Stimulated activated CD4-positive, alpha-beta T cell treated with anti-CD3 and anti-CD28 coated beads, Interleukin-12 subunit alpha, Interleukin-12 subunit beta, amount 100 ng/mL, for 4 hours (primary cell): ENCODE results near the gene MMAB.

Experiments
- DNase-seq: peaks from one replicate; pipeline ENCODE4 v3.0.0-alpha.2; 2020

Gene MMAB

DNA sequence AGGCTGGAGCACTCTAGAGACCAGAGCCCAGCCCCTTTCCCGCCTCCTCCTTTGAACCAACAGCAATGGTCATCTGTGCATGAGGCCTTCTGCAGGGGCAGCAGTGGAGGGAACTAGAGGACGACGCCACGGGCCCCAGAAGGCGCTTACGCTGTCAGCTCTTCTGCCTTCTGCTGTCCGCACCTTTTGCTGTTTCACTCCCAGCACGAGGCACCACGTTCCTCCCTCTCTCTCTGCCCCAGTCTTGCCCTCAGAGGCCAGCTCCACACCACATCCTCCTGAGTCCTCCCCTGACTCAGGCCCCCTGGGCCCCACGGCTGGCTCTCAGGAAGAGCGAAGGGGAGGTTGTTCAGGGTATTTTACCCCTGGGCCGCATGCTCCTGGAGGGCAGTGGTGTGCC is 15.5 kb downstream of the MMAB start:
- no peak for DNase-seq

- DNase-seq = no peak
Measured at GRCh38 chr12:109557200-109557599, 16.1 kb downstream of the MMAB start.

DNA sequence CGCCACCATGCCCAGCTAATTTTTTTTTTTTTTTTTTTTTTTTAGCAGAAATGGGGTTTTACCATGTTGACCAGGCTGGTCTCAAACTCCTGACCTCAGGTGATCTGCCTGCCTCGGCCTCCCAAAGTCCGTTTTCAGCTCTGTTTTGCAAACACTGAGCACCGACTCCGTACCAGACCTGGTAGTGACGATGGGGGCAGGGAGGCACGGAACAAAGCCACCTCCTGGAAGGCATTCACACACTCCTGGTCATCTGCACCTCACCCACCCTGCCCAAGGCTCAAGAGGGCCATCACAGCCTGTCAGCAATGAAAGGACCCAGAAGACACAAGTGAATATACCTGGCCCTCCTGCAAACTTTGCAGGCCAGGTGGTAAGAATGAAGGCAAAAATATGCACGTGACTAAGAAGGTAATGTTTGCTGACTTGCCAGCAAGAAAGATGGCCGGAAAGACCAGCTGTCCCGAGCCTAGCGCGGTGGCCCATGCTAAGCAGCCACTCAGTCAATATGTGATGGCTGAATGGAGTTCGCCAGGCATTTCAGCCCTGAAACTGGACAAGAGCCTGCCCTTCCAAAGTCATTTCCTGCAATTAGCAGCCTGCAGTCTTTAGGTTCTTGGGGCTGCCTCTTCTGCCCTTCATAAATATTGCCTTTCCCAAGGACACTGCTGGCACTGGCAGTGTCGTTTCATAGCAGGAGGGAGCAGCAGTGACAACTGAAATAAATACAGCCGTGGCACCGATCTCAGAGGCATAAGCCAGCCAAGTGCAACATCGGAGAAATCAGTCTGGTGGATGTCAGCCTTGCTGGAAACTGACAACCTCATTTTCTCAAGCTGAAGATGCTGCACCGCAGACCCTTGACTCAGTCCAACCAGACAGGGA is 17.6 kb downstream of the MMAB start:
- no peak for DNase-seq

DNA sequence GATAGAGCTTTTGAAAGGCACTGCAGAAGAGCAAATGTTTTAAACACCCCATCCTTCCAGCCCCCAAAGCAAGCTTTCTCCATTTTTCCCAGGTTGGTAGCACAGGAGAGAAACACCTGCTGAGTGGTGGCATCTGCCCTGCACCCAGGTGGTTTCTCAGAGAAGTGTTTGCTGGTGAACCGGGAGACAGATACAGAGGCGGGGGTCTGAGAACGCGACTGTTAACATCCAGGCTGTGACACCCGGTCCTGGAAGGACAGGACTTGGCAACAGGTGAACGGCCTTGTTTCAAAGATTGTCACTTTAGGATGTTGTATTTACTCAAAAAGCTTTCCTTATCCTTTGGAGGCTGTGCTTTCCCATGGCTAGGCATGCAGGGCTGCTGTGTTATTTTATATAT is 18.5 kb downstream of the MMAB start:
- DNase-seq = no peak

DNA sequence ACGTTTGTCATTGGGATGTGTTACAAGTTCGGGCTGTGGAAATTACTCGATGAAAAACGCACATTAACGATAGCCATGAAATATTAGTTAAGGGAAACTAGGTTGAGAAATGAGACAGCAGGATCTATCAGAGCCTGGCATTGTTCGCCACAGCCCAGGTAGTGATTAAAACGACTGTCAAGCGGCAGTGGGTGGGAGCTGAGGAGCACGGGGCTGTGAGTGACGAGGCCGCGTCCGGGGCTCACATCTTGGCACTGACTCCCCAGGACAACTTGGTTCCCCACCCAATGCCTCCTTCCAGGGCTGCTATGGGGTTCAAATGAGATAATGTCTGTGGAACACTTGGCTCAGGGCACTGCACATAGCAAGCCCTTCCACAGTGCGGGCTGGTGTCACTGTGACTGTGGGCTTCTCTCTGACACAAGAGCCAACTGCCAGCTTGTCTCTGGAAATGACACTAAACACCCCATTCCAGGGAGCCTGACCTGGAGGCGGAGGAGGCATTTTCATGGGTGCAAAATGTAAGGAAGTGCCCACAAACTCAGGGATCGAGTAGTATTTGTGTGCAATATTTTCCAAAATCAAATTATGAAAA is 19.3 kb downstream of the MMAB start:
- no peak for DNase-seq

- no peak for DNase-seq
Measured at GRCh38 chr12:109553483-109553882, 19.8 kb downstream of the MMAB start.

DNA sequence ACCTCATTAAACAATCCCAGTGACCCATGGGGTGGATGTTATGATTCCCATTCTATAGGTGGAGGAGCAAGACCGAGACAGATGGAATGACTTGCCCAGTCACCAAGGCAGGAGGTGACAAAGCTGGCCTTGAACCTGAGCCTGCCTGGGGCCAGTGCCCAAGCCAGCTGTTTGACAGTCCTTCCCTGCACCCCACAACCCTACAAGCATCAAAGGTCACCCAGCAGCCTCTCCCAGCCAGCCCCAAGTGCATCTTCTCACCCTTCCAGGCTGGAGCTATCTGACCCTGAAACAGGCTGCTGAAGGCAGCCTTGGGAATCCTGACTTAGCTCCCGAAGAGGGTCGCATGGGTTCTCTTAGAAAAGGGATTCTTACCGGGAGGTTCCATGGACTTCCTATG is 20.3 kb downstream of the MMAB start:
- DNase-seq = no peak

GRCh38 chr12:109551108-109551507 is 22.2 kb downstream of the MMAB start:
- DNase-seq = no peak

- no peak for DNase-seq
Measured at GRCh38 chr12:109550281-109550680, 23.0 kb downstream of the MMAB start.

- DNase-seq = no peak
Measured at GRCh38 chr12:109549613-109550270, 23.6 kb downstream of the MMAB start.

DNA sequence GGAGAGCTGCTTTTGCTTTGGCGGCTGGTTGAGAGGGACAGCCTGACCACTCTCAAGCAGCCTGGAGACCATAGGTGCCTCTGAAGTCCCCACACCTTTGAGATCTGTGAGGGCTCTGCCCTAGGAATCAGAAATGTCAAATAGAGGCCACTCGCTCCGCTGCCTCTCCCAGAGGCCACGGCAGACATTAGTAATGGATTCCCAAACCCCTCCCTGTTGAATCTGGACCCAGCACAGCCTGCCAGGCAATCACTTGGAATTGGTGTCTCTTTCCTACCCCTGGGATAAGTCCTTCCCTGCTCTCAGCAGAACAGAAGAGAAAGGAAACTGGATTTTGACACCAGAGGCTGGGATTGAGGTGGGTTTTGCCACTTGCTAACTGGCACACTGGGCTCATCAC is 25.0 kb downstream of the MMAB start:
- no peak for DNase-seq

DNA sequence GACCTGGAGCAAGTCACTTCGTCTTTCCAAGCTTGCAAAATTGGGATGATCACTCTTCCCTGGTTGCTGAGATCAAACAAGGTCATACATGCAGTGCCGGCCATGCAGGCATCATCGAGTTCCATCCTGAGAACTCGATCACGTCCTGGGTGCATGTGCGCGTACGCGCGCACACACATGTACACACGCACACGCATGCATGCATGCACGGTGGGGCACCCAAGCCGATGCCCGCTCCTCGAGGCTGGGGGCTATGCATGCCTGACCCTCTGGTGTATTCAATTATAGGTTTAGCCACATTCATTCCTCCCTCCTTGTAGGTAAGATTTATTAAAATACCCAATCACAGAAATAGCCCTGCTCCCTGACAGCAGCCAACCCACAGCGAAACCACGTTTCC is 26.0 kb downstream of the MMAB start:
- DNase-seq = no peak

DNA sequence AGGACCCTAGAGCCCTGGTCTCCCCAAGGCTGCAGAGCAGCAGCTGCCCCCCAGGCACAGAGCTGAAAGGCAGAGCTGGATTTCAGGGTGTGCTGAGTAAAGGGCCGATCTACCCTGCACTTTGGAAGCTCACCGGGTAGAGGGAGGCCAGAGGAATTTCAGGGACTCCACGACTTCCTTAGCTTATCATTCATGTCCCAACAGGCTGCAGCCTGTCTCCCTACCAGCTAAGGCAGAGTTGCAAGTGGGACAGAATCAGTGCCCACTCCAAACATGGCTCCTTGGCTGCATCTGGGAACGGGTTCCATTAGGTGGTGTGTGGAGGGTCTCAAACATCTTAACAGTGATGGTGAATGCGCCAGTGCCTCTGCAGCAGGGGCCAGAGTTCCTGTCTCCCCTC is 27.5 kb downstream of the MMAB start:
- no peak for DNase-seq

- no peak for DNase-seq
Measured at GRCh38 chr12:109544955-109545531, 28.3 kb downstream of the MMAB start.

- no peak for DNase-seq
Measured at GRCh38 chr12:109542876-109543275, 30.4 kb downstream of the MMAB start.

DNA sequence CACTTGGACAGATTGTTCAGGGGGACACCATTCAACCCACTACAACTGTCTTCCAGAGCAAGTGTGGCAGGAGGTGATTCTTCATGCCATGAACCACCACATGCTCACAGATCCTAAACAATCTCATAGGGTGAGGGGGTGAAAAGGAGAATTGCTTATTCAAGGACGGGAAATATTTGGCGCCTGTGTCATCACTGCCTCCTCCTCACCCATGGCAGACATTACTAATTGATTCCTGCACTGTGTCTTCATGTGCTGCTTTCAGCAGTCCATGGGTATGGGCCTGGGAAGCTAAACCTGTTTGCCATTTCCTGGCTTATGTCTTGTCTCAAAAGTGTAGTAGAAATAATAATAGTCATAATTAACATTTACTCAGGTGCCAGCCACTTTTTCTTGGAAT is 31.3 kb downstream of the MMAB start:
- no peak for DNase-seq

DNA sequence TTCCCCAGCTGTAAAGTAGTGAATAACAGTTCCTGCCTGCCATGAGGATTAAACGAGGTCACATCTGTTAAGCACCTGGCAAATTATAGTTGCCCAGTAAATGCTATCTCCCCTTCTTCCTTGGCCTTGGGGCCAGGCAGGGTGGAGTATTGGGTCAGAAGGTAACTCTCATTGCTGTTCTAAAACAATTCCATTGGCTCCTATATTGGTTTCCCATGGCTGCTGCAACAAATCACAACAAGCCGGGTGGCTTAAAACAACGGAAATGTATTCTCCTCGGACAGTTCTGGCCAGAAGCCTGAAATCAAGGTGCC is 31.9 kb downstream of the MMAB start:
- DNase-seq = no peak

DNA sequence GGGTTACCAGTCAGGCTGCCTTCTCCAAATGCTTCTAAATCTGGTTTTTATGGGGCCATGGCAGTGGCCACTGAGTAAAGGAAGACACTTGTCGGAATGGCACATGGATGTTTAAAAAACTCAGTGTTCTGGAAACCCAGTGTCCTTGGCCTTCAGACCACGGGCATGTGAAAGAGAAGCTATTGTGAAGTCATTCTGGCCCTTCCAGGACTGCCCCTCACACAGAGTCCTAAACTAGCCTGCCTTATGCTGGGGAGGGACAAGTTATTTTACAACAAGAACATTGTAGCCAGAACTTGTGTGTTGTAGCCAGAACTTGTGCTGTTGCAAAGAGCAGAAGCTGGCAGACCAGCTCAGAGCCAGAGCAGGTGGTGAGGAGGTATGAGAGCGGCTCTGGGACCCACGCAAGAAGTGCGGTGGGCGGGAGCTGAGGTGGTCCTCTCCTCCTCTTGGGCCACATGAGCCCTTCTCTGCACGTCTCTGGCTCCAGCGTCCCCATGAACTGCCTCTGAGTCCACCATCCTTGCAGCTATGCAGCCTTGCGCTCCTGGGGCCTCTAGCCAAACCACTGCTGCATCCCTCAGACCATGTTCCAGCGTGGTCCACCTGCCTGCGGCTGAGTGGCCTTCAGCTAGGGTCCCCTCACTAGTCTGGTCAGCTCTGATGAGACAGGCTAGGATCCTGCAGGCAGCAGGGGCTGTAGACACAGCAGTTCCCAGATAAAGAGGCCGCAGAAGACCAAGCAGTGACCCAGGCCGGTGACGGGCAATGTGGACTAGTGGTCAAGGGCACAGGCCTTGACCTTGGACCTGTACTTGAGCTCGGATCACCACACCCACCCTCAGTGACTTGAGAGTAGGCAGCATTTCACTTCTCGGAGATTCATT is 32.5 kb downstream of the MMAB start:
- DNase-seq = no peak

DNA sequence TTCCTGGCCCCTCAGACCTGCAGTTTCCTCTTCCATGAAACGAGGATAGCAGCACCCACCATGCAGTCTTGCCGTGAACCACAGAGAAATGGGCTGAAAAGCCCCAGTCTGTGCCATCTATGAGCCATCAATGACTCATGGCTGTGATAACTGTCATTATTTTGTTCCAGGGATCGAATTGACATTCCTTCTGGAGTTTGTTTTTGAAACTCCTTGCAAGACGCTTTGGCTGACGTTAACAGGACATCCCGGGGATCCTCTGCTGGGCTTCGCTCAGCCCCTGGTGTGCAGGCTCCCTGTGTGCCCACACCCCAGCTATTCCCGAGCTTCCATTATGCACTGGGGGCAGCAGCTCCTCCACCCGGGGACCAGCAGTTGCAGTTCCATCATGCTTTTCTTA is 33.8 kb downstream of the MMAB start:
- DNase-seq = no peak

DNA sequence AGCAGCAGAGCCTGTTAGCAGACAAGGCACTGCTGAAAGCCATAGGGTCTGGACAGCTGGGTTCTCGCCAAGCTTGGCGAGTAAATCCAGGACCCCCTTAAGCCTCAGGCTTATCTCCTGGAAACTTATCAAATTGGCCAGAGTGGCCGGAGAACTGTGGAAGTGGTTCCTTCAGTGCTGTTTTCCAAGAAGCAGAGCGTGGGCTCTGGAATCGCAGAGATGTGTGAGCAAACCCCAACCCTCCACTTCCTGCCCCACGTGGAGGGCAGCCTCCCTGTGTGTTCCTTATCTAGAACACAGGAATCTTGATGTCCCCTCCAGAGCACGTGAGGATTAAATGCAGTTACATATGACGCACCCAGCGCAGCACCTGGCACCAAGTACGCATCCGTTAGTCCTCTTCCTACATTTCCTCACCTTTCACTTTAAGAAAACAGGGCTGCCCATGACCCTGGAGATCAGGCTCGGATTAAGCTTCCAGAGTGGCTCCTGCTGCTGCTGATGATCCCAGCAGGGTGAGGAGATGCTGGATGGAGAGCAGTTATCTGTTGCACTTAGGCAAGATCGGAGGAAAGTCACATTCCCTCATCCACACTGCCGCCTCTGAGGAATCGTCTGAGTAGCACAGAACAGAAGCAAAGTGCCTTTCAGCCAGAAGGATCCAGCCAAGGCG is 35.0 kb downstream of the MMAB start:
- DNase-seq = no peak

DNA sequence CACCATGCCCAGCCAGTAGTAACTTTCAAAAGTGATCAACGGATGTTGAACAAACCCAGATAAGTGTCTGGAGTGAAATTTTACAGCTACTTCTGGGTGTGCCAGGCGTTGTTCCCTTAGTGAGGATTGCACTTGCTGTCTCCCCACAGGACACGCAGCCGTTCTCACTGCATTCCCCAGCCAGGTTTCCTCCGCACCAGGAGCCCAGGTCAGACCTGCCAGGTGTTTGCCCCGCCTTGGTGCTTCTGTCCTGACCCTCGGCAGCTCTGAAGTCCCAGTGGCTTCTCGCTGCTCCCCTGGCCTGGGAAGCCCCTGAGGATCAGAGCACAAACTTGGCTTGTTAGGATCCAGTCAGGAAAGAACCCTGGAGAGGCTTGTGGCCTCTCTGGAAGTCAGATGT is 36.2 kb downstream of the MMAB start:
- DNase-seq = no peak

DNA sequence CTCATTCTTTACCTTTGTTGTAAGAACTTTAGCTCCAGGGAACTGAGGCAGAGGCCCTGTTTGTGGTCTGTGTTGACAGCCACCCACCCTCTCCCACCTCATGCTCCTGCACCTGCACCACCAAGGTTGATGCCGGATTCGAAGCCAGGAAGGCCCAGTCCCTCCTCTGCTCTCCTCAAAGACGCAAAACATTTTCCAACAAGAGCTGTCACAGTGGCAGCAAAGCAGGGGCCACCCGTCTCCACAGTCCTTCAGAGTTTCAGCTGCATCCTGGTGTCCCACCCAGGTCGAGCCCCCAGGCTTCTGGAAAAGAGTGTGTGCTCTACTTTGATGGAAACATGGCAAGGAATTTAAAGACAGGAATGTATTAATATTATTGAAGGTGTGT is 37.4 kb downstream of the MMAB start:
- no peak for DNase-seq
